ENCODE results near the gene NRCAM.

NRCAM gene

DNA sequence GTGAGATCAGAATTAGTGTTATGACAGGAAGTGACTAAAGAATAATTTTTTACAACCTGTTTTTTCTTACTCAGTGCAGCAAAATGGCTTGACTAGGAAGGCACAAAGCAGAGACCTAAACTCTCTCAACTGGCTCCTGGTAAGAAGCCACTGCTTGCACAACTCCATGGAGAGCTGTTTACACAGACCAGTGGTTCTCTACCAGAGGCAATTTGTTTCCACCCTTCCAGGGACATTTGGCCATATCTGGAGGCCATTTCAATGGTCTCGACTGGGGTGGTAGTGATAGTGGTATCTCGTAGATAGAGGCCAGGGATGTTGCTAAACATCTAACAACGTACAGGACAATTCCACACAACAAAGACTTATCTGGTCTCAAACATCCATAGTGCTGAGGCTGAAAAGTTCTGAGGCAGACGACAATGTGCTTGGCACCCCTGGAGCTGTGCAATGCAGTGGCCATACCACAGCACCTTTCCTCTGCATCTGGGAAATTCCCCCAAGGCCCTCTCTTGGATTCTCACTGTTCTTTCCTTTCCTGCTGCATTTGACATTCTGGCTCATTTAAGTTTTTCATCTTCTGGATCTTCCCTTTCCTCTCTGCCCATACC lies 220.7 kb downstream of the NRCAM start:
- peak; percentile 64 for DNase-seq (ENCODE audit: low read depth)
- TF ChIP-seq, protein P1, sequence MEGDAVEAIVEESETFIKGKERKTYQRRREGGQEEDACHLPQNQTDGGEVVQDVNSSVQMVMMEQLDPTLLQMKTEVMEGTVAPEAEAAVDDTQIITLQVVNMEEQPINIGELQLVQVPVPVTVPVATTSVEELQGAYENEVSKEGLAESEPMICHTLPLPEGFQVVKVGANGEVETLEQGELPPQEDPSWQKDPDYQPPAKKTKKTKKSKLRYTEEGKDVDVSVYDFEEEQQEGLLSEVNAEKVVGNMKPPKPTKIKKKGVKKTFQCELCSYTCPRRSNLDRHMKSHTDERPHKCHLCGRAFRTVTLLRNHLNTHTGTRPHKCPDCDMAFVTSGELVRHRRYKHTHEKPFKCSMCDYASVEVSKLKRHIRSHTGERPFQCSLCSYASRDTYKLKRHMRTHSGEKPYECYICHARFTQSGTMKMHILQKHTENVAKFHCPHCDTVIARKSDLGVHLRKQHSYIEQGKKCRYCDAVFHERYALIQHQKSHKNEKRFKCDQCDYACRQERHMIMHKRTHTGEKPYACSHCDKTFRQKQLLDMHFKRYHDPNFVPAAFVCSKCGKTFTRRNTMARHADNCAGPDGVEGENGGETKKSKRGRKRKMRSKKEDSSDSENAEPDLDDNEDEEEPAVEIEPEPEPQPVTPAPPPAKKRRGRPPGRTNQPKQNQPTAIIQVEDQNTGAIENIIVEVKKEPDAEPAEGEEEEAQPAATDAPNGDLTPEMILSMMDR (conservative IDR thresholded peaks at IDR 0.05; ENCODE audit: low read depth, low read length): no peak
- no peak overlapping the region for H3K4me3 ChIP-seq (ENCODE audit: low read depth, low read length)

DNA sequence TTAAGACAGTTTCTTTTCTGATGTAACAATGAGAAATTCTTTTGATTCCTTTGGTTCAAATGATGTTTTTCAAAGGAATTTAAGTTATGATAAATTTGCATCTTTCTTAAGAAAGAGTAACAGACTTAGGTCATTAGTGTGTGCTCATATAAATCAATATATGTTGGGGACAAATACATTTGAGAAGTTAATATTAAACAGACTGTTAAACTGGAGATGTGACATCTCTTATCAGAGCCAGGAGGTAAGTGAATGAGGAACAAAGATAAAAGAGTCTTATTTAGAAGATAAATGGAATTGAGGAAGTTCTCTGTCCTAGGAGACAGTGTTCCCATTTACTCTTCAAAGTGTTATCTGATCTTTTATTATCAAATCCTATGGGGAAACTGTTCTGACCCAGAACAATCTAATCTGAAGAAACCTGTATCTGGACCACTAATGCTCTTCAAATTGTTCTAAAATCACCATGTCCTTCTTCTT lies 221.2 kb downstream of the NRCAM start:
- no peak overlapping the region for H3K4me3 ChIP-seq (ENCODE audit: low read depth, low read length)
- TF ChIP-seq, protein P1 (conservative IDR thresholded peaks at IDR 0.05; ENCODE audit: low read depth, low read length): no peak
- DNase-seq (ENCODE audit: low read depth): peak; percentile 41

DNA sequence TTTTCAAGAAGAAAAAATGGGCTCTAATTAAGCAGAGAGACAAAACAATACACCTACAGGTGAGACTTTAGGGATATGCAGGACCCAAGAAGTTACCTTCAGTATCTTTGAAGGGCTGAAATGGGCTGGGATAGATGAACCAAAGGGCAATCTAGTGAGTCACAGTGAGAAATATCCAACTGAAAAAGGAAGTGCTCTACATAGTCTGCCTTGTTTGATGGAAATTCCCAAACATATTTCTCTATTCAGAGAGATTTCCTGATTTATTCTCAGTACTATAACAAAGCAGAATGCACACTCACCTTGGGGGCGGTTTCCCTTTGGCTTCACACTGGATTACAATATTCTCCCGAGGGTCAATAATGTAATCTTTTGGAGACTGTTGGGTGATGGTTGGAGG lies 222.0 kb downstream of the NRCAM start:
- peak; percentile 50 for DNase-seq (ENCODE audit: low read depth)
- TF ChIP-seq, protein P1 (conservative IDR thresholded peaks at IDR 0.05; ENCODE audit: low read depth, low read length): no peak
- no peak overlapping the region for H3K4me3 ChIP-seq (ENCODE audit: low read depth, low read length)

DNA sequence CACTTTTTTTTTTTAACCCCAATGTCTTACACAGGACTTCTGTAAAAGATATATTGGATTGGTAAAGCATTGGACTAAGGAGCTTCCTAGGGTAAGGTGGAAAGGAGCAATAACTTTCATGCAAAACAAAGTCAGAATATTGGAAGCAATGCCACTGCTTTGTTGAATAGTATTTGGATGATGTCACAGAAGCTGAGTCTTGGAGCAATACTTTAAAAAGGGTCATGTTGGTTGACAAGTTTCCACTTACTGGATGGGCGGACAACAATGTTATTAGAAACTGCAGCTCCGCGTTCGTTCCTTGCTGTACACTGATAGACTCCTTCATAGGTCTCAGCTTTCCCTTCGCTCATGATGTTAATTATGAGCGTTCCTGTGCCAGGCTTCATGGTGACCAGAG lies 224.2 kb downstream of the NRCAM start:
- DNase-seq (ENCODE audit: low read depth): no peak
- TF ChIP-seq, protein P1 (conservative IDR thresholded peaks at IDR 0.05; ENCODE audit: low read depth, low read length): no peak

DNA sequence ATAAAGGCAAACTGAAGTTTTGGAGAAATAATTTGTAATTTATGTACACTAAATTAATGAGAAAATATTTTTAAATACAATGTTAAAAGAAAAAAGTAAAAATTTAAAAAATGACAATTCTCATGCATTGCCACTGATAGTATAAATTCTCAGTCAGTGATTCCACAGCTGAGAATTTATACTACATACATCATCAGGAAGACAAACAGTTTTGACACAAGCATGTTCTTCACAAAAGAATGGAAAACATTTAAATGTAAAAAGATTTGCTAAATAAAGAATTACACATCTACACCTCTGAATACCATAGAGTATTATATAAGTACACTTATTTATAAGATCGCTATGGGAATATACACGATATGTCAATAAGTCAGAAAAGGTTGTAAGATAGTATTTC lies 225.0 kb downstream of the NRCAM start:
- DNase-seq (ENCODE audit: low read depth): no peak
- TF ChIP-seq, protein P1 (conservative IDR thresholded peaks at IDR 0.05; ENCODE audit: low read depth, low read length): no peak
- H3K4me3 ChIP-seq (ENCODE audit: low read depth, low read length): no peak overlapping the region

More for the DNA sequence above, 224.2 kb downstream of the NRCAM start:
- no peak overlapping the region for H3K4me3 ChIP-seq (ENCODE audit: low read depth, low read length)

DNA sequence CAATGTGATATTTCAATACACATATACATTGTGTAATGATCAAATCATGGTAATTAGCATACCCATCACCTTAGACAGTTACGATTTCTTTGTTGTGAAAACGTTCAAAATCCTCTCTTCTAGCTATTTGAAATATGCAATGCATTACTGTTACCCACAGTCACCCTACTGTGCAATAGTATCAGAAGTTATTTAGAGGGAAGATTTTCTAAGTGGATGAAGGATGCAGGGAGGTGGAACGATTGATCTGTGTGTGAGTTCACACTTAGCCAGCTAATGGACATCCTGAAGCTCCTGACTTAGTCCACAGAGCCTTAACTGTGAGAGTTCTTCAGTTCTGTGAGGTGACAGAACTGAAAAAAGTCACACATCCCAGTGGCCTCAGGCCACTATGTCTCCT lies 228.9 kb downstream of the NRCAM start:
- no peak overlapping the region for H3K4me3 ChIP-seq (ENCODE audit: low read depth, low read length)
- TF ChIP-seq, protein P1 (conservative IDR thresholded peaks at IDR 0.05; ENCODE audit: low read depth, low read length): no peak
- no peak for DNase-seq (ENCODE audit: low read depth)

DNA sequence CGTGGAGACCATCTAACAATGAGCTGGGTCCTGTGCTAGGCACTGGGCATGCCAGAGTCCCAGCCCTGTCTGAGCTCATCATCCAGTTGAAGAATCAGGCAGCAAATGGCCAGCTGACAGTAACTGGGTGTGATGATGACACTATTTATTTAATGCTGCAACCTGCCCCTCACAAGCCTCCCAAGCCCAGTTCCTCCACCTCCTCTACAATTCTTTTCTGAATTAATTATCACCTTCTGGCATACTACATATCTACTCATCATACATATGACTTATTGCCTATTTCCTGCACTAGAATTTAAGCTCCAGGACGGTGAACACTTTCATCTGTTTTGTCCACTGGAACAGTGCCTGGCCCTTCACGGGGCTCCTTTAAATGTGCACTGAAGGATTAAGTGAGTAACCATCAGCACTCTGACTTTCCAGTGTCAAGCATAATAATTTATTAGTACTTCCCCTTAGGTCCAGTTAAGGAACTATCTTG lies 229.4 kb downstream of the NRCAM start:
- no peak for DNase-seq (ENCODE audit: low read depth)
- TF ChIP-seq, protein P1 (conservative IDR thresholded peaks at IDR 0.05; ENCODE audit: low read depth, low read length): no peak
- H3K4me3 ChIP-seq (ENCODE audit: low read depth, low read length): no peak overlapping the region
